Motor neuron (in vitro differentiated cells): ENCODE measurements around the gene TUBA4A. TPM values are rescaled to one million over a fixed set of nuclear protein-coding genes. Genes with fewer than 3 reads are reported as not detected.

Experiments used
- ATAC-seq, 8 experiments: fragments of 200-7000 bp; cut with Tn5 transposase; replicated peaks in 6 of 8; 2 replicates each; pipeline ENCODE4 v1.8.0; 2021; ENCODE audit warnings: mild to moderate bottlenecking in 8 of 8, moderate library complexity in 8 of 8
- H3K27ac ChIP-seq, 2 donors: fragments of 250-450 bp; sonication (Bioruptor Pico); 2 replicates each; pipeline ENCODE4 v1.9.0; 2021; ENCODE audit warnings: antibody characterized with exemption in 2 of 2, mild to moderate bottlenecking in 2 of 2, moderate library complexity in 1 of 2
- H3K4me1 ChIP-seq, 2 donors: fragments of 250-450 bp; sonication (Bioruptor Pico); replicated peaks in 1 of 2; 2 replicates each; pipeline ENCODE4 v1.6.1; 2021; ENCODE audit warnings: antibody characterized with exemption in 2 of 2, mild to moderate bottlenecking in 2 of 2, moderate library complexity in 1 of 2
- H3K4me3 ChIP-seq, 5 donors: fragments of 250-450 bp; sonication (Bioruptor Pico); 2 replicates each; pipeline ENCODE4 v1.9.0; 2021; ENCODE audit warnings: antibody characterized with exemption in 5 of 5, mild to moderate bottlenecking in 5 of 5, moderate library complexity in 4 of 5
- WGBS, 10 experiments: fragments of 450-650 bp; shearing (Covaris generic); methylation state at CpG; one replicate each; pipeline ENCODE4 v1.0.0; 2022; 5-methylcytosine and 5-hydroxymethylcytosine counted together
- in situ Hi-C, 9 experiments: fragments of 400-800 bp; cut with MboI; loops; one replicate each; pipeline ENCODE4 v1.15.0; 2021; ENCODE audit warnings: low sequenced_read_pairs in 9 of 9, low pct_unique_long_range_greater_than_20kb in 2 of 9; ENCODE audit not compliant: unreplicated experiment in 9 of 9
- total RNA-seq, 8 experiments: library from RNA; unstranded; fragments of 300-600 nt; gene quantifications; 2 replicates each; pipeline versions ENCODE4 v1.2.3 to v1.2.4, GENCODE V29; 2022

The TUBA4A gene
- total RNA-seq, 8 experiments from 2014 or later, result 2.3 to 23.4 (median 4.7) TPM

DNA sequence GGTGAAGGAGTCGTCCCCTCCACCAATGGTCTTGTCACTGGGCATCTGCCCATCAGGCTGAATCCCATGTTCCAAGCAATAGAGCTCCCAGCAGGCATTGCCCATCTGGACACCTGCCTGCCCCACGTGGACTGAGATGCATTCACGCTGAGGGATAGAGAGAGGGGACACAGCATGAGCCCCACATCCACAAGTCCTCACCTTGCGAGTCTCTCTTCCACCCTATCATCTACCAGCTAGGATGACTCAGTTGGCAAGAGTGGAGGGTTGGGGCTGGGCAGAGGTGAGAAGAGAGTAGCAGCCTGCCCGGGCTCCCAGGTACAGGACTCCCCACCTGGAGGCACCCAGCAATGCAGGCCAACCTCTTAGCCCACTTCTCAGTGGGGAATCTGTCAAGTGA, 1.6 kb downstream of the TUBA4A start:
- in situ Hi-C loops, result no loop called here
- ATAC-seq, result no peak
- Histone ChIP-seq H3K4me3 (peak overlapping the region in 1 of 5 donors; percentile 51), H3K27ac (no peak overlapping the region), H3K4me1 (peaks cover 21 to 28% of the 10 kb centered on the region in 2 donors)
- 30 to 38% methylated on average over 1 to 2 of the region's 5 CpGs; no CpG with 5 or more reads in 8 of the 10 experiments for WGBS, 10 experiments

DNA sequence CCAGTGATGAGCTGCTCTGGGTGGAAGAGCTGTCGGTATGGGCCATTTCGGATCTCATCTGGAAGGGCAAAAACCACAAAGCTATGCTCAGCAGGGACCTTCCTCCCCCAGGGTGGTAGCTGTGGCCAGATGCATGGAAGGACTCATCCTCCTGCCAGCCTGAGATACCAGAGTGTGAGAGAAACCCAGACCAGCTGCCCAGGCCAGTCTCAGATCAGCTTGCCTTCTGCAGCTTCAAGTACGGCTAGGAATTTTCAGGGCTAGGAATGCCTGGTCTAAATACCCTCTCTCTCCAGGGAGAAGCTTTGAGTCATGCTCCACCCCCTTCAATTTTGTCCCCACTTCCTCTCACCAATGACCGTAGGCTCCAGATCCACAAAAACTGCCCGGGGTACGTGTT, 2.1 kb downstream of the TUBA4A start:
- in situ Hi-C loops, result no loop called here
- no peak for ATAC-seq
- Histone ChIP-seq H3K4me1 (peaks cover 22 to 29% of the 10 kb centered on the region in 2 donors), H3K4me3 (no peak overlapping the region), H3K27ac (no peak overlapping the region)
- 50 to 90% (median 79%) methylated on average over 1 to 6 of the region's 6 CpGs; no CpG with 5 or more reads in 6 of the 10 experiments for WGBS, 10 experiments

DNA sequence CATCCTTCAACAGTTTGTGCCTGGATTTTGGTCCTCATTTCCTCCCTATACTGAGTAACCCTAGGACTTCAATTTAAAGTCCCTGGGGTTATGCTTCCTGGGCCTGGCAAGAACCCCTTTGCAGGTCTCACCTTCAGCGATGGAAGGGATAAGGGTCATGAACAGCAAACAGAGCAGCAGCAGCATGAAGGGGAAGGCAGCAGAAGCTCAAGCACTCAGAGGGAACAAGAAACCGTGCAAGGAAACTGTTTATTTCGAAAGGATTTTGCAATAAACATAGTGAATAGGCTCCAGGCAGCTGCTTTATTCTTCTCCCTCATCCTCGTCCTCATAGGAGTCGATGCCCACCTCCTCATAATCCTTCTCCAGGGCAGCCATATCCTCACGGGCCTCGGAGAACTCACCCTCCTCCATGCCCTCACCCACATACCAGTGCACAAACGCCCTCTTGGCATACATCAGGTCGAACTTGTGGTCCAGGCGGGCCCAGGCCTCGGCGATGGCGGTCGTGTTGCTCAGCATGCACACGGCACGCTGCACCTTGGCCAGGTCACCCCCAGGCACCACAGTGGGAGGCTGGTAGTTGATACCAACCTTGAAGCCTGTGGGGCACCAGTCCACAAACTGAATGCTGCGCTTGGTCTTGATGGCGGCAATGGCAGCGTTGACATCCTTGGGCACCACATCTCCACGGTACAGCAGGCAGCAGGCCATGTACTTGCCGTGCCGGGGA, 3.5 kb downstream of the TUBA4A start:
- peaks cover 28 to 37% of the 10 kb centered on the region in 2 donors for H3K4me1 ChIP-seq
- in situ Hi-C loops, result no loop called here
- H3K27ac ChIP-seq, result peak overlapping the region; percentile 67 to 85
- 60 to 95% (median 81%) methylated on average over 2 to 14 of the region's 22 CpGs for WGBS, 10 experiments
- no peak for ATAC-seq
- no peak overlapping the region for H3K4me3 ChIP-seq

DNA sequence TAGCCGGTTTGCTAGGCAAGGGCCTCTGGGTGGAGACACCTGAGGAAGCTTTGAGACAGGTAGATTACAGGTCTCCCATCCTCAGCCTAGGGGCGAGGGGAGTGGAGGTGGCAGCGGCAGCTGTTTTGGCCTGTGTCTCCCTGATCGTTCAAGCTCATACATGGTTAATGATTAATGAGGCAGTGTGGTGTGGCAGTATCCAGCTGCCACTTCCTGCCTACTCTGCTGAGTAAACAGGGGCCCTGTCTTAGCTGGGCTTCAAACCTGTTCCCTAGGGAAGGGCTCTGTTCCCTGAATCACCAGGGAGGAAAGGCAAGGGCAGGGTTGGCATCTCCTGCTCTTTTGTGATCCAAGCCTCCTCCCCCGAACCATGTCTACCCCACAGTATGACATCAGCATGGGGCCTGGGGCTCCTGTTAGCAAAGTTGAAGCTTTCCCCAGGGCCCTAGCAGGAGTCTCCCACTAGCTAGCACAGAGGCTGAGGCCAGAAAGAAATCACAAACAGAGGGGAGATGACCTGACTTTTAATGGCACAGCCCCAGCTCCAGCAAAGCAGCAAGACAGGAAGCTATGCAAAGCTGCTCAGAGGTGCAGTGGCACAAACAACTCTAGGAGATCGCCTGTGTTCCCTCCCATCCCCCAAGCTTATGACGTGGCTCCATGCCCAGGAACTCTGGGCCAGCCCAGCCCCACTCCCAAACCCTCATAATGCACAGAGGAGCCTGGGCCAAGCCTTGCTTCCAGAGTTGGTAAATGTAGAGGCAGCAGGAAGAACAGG, 4.3 kb downstream of the TUBA4A start:
- peak overlapping the region; percentile 67 to 85 for H3K27ac ChIP-seq
- peak; percentile 6 to 71 (median 58) for ATAC-seq
- peak overlapping the region in 2 of 5 donors; percentile 1 to 3 for H3K4me3 ChIP-seq
- H3K4me1 ChIP-seq, result peaks cover 32 to 38% of the 10 kb centered on the region in 2 donors
- in situ Hi-C loops, result no loop called here
- 0 to 80% (median 0%) methylated on average over 1 to 2 of the region's 7 CpGs; no CpG with 5 or more reads in 5 of the 10 experiments for WGBS, 10 experiments

DNA sequence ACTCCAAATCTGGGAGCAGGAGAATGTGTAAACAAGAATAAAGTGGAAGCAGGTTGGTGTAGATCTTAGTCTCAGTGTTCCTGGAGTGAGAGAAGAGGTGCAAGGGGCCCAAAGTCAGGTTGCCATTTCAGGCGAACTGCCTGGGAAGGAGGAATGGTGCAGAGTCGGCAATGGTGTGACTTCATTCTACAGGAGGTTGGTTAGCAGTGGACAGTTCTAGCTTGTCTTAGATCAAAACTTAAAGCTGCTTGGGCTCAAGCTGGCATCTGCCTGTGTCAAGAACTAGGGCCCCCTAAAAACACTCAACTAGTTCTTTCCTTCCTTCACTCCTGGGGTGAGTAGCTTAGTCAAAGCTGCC, 4.9 kb downstream of the TUBA4A start:
- in situ Hi-C loops, result no loop called here
- ATAC-seq, result no peak
- Histone ChIP-seq H3K4me3 (peak overlapping the region in 1 of 5 donors; percentile 3), H3K4me1 (peaks cover 34 to 39% of the 10 kb centered on the region in 2 donors), H3K27ac (peak overlapping the region; percentile 67 to 85)
- 0 to 83% (median 73%) methylated on average over 1 to 2 of the region's 2 CpGs; no CpG with 5 or more reads in 4 of the 10 experiments for WGBS, 10 experiments

DNA sequence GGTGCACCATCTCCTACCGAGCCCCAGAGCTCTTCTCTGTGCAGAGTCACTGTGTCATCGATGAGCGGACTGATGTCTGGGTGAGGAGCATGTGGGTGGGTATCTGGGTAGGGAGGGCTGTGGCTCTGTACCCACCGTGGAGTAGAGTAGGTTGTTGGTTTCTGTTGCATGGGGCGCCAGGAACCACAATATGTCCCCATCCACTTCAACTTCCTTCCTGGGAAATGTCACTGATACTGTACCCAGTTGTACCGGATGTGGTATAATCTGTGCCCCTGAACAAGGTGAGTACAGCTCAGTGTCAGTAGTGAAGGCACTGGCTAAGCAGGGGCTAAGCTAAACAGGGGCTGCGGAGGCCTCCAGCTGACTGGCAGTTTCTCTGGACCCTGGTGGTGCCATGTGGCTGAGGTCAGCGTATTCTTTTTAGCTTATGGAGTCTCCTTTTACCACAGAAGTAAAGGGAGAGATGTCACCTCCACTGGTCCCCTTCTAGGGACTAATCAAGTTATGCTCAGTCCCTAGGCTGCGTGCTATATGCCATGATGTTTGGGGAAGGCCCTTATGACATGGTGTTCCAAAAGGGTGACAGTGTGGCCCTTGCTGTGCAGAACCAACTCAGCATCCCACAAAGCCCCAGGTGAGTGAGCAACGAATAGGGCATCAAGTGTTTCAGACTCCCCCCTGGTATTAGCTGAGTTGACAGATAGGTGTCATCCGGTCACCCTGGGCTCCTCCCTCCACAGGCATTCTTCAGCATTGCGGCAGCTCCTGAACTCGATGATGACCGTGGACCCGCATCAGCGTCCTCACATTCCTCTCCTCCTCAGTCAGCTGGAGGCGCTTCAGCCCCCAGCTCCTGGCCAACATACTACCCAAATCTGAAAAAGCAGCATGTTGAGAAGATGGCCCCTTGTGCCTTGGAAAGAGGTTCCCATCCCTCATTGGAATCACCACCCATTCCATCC, 5.8 kb downstream of the TUBA4A start:
- Histone ChIP-seq H3K27ac (peak overlapping the region in 1 of 2 donors; percentile 15), H3K4me1 (peaks cover 26 to 35% of the 10 kb centered on the region in 2 donors), H3K4me3 (no peak overlapping the region)
- WGBS, 10 experiments, result 89 to 100% (median 94%) methylated on average over 1 to 6 of the region's 17 CpGs; no CpG with 5 or more reads in 3 of the 10 experiments
- ATAC-seq, result no peak
- in situ Hi-C loops, result no loop called here

DNA sequence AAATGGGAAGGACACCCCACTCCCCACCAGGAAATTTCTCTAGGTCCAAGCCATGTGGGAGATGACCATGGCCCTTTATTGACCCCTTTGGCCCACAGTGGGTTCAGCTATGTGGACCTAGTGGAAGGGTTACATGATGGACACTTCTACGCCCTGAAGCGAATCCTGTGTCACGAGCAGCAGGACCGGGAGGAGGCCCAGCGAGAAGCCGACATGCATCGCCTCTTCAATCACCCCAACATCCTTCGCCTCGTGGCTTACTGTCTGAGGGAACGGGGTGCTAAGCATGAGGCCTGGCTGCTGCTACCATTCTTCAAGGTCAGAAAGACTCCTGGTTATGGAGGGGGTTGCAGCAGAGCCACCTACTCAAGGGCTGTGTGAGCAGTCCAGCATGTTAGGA, 7.2 kb downstream of the TUBA4A start:
- Histone ChIP-seq H3K4me3 (peak overlapping the region in 4 of 5 donors; percentile 62 to 93 (median 77)), H3K4me1 (peaks cover 24 to 29% of the 10 kb centered on the region in 2 donors), H3K27ac (no peak overlapping the region)
- in situ Hi-C loops, result no loop called here
- 91 to 100% (median 100%) methylated on average over 1 to 6 of the region's 10 CpGs; no CpG with 5 or more reads in 4 of the 10 experiments for WGBS, 10 experiments
- ATAC-seq, result no peak

DNA sequence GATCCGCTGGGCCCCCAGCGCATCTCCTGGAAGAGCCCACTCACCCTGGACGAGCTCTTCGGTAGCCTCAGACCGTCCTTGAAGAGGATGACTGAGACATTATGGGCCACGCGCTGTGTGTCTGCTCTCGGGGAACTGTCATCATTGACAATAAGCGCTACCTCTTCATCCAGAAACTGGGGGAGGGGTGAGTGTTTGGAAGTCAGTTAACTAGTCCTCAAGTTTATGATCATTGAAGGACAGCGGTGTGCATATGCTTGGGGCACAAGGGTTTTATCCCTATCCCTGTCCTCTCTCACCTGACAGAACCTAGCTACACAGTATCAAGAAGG, 7.9 kb downstream of the TUBA4A start:
- ATAC-seq, result peak in 2 of 8 experiments; percentile 3 to 6

DNA sequence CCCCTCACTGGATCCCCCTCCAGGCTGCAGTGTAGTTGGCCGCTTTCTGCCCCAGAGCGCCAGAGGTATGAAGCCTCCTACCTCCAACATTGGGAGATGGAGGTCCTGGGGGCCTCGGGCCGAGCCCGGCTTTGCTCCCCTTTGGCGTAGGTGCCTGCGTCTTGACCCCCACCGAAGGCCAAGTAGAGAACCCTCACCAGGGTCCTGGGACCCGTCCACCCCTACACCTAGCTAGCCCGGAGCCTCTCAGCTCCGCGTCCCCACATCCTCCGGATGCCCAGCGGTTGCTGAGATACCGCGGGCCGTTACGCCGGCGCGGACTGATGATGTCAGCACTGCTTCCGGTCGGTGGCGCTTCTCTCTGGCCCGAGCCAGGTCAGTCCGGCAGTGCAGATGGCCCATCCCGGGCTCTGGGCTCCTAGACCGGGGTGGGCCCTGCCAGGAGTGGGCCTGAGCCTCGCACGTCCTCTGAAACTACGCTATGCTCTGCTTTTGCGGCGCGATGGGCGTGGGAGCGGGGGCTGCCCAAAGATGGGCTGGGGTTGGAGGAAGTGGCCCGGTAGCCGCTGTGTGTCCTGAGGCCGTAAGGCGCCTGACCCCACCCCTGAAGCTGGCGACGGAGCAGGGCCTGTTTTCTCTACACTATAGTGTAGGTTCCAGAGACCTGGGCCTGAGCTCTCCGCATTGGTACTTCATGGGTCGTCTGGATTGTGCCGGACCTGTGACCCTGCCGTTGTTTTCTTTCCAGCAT, 8.4 kb downstream of the TUBA4A start, which contains the start of the genes GLB1L and STK16:
Gene GLB1L (minus strand): TSS at position 297 of the 751 bp plus-strand sequence. CDS start 1,871 bp downstream, outside the sequence.
Gene STK16 (plus strand): TSS at position 332 of the 751 bp plus-strand sequence. CDS start 521 bp downstream, outside the sequence.
- H3K27ac ChIP-seq, result peak within 1 kb of the TSS; percentile 87 to 95
- 0% methylated on average over 1 to 9 of the region's 46 CpGs; no CpG with 5 or more reads in 6 of the 10 experiments for WGBS, 10 experiments
- H3K4me1 ChIP-seq, result peaks cover 24 to 29% of the 10 kb centered on the region in 2 donors
- in situ Hi-C loops, result no loop called here
- H3K4me3 ChIP-seq, result peak within 1 kb of the TSS; percentile 59 to 93 (median 73)
- ATAC-seq, result peak; percentile 74 to 95 (median 84)

More for the DNA sequence above, 7.9 kb downstream of the TUBA4A start:
- Histone ChIP-seq H3K27ac (peak overlapping the region; percentile 87 to 95), H3K4me1 (peaks cover 24 to 29% of the 10 kb centered on the region in 2 donors), H3K4me3 (peak overlapping the region; percentile 59 to 93 (median 73))
- WGBS, 10 experiments, result 0 to 20% (median 9%) methylated on average over 1 to 6 of the region's 10 CpGs; no CpG with 5 or more reads in 6 of the 10 experiments
- in situ Hi-C loops, result no loop called here

DNA sequence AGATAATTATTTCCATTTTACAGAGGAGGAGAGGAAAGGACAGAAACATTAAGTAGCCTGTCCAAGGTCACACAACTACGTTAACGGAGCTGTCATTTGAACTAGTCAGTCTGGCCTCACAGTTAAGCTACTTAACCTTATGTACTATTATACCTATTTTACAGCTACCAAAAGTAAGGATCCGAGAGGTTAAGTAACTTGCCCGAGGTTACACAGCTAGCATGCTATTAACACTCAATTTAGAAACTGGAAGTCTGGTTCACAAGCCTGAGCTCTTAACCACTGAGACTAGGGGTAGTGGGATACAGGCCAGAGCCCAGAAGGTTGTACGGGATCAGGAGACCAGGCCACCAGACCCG, 8.9 kb downstream of the TUBA4A start:
- peak overlapping the region; percentile 59 to 93 (median 73) for H3K4me3 ChIP-seq
- H3K4me1 ChIP-seq, result peaks cover 22 to 25% of the 10 kb centered on the region in 2 donors
- 0 to 92% (median 40%) methylated on average over 1 to 5 of the region's 6 CpGs; no CpG with 5 or more reads in 3 of the 10 experiments for WGBS, 10 experiments
- ATAC-seq, result no peak
- in situ Hi-C loops, result no loop called here
- peak overlapping the region; percentile 87 to 95 for H3K27ac ChIP-seq

DNA sequence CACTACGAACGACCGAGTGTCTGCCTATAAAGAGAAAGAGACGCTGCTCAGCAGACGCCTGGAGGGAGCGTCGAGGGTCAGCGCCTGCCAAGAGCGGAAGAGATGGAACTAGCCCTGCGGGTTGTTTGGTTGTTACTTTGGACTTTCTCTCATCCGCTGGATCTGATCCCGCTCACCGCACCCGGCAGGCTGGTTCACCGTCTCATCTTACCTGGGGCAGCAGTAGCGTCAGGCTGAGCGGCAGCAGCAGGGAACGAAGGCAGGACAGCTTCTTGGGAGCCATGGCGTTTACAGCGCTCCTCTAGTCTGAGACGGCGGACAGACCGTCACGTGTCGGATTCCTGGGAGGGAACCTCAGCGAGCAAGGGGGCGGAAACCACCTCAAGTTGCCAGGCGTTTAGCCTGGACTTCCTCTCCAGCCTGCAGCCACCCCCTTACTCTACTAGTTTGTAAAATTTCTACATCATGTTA, 10.4 kb downstream of the TUBA4A start:
- in situ Hi-C loops, result no loop called here
- WGBS, 10 experiments, result 47 to 86% (median 81%) methylated on average over 1 to 12 of the region's 28 CpGs; no CpG with 5 or more reads in 4 of the 10 experiments
- no peak overlapping the region for H3K4me3 ChIP-seq
- no peak for ATAC-seq
- peaks cover 13 to 15% of the 10 kb centered on the region in 2 donors for H3K4me1 ChIP-seq
- no peak overlapping the region for H3K27ac ChIP-seq
